H1 (cell line): ENCODE results near the gene ST8SIA3. TPM values are rescaled to one million over a fixed set of nuclear protein-coding genes. Genes with fewer than 3 reads are reported as not detected.

Experiments
- CTCF ChIA-PET: fragments of 300-600 bp; sonication (Branson Sonifier 250); formaldehyde crosslinking; loops from one replicate; lab custom pipeline; 2021; ENCODE audit not compliant: partially characterized antibody; lab: Charles Lee
- POLR2A ChIA-PET: fragments of 300-600 bp; sonication (Branson Sonifier 250); formaldehyde crosslinking; loops from one replicate; lab custom pipeline; 2021; ENCODE audit warnings: inconsistent platforms; ENCODE audit not compliant: partially characterized antibody; lab: Charles Lee
- DNase-seq, 2 experiments: peaks; one replicate each; pipeline versions ENCODE4 v3.0.0 to v3.0.0-alpha.2; 2010 to 2022; ENCODE audit warnings: low spot score in 2 of 2, low read depth in 1 of 2, mixed read lengths in 1 of 2
- FAIRE-seq: peaks from 2 replicates; lab custom pipeline; 2011; peaks lifted over from hg19 to GRCh38; lab: Jason Lieb, UNC
- H2AFZ ChIP-seq: 2 replicates; pipeline ENCODE4 v1.8.1; 2012; ENCODE audit warnings: low read length, inconsistent platforms
- H2AK5ac ChIP-seq: 2 replicates; pipeline ENCODE4 v1.6.1; 2013; ENCODE audit warnings: low read depth, low read length
- H2BK120ac ChIP-seq: replicated peaks from 2 replicates; pipeline ENCODE3; 2013; ENCODE audit warnings: low read depth, low read length, inconsistent platforms
- H2BK12ac ChIP-seq: 2 replicates; pipeline ENCODE4 v1.6.1; 2013; ENCODE audit warnings: low read depth, low read length
- H2BK15ac ChIP-seq: 2 replicates; pipeline ENCODE4 v1.6.1; 2013; ENCODE audit warnings: low read length
- H2BK20ac ChIP-seq: 2 replicates; pipeline ENCODE4 v1.6.1; 2013; ENCODE audit warnings: low read length
- H2BK5ac ChIP-seq: 2 replicates; pipeline ENCODE4 v1.6.1; 2013; ENCODE audit warnings: low read depth, low read length
- H3K14ac ChIP-seq: 2 replicates; pipeline ENCODE4 v1.6.1; 2013; ENCODE audit warnings: inconsistent platforms; ENCODE audit not compliant: insufficient read length
- H3K18ac ChIP-seq: 2 replicates; pipeline ENCODE4 v1.6.1; 2013; ENCODE audit warnings: low read length; ENCODE audit errors: extremely low read depth
- H3K23ac ChIP-seq: 2 replicates; pipeline ENCODE4 v1.6.1; 2013; ENCODE audit warnings: inconsistent platforms; ENCODE audit not compliant: insufficient read length
- H3K23me2 ChIP-seq: 2 replicates; pipeline ENCODE4 v1.6.1; 2013; ENCODE audit warnings: low read depth, low read length
- H3K27ac ChIP-seq: 2 replicates; pipeline ENCODE4 v1.6.1; 2011; ENCODE audit warnings: low read depth, low read length, inconsistent platforms
- H3K27me3 ChIP-seq, 4 experiments: replicated peaks in 1 of 4; 1 replicate in 1 of 4; 2 replicates in 3 of 4; pipeline versions ENCODE4 v1.6.1 to v1.8.1; 2011 to 2013; ENCODE audit warnings: low read length in 3 of 4, mild to moderate bottlenecking in 3 of 4, inconsistent platforms in 2 of 4, mixed read lengths in 2 of 4, moderate library complexity in 1 of 4; ENCODE audit not compliant: control insufficient read depth in 3 of 4, insufficient read depth in 3 of 4; ENCODE audit errors: extremely low read depth in 1 of 4
- H3K36me3 ChIP-seq, 4 experiments: 2 replicates each; pipeline versions ENCODE4 v1.6.1 to v1.8.1; 2011 to 2013; ENCODE audit warnings: mild to moderate bottlenecking in 4 of 4, low read length in 3 of 4, moderate library complexity in 2 of 4, control low read depth in 1 of 4, inconsistent platforms in 1 of 4; ENCODE audit not compliant: insufficient read depth in 4 of 4, control insufficient read depth in 2 of 4
- H3K4ac ChIP-seq: replicated peaks from 2 replicates; pipeline ENCODE3; 2013; ENCODE audit warnings: low read length, low read depth, mixed read lengths, inconsistent platforms; ENCODE audit not compliant: insufficient read length
- H3K4me1 ChIP-seq, 4 experiments: replicated peaks in 1 of 4; 1 replicate in 1 of 4; 2 replicates in 3 of 4; pipeline versions ENCODE4 v1.6.1 to v1.8.1; 2011 to 2013; ENCODE audit warnings: low read length in 3 of 4, inconsistent platforms in 2 of 4, mixed read lengths in 1 of 4; ENCODE audit not compliant: insufficient read depth in 4 of 4, control insufficient read depth in 3 of 4
- H3K4me2 ChIP-seq, 2 experiments: 2 replicates each; pipeline versions ENCODE4 v1.6.1 to v1.8.1; 2011 to 2013; ENCODE audit warnings: low read depth in 2 of 2, low read length in 2 of 2, control low read depth in 1 of 2, inconsistent platforms in 1 of 2, mild to moderate bottlenecking in 1 of 2; ENCODE audit not compliant: insufficient read depth in 1 of 2
- H3K4me3 ChIP-seq, 4 experiments: fragments of 200-600, 300-600 bp in 1 of 4; sonication (generic), shearing (Covaris generic), sonication (Bioruptor Twin) in 1 of 4; 2 replicates each; pipeline versions ENCODE4 v1.5.1 to v1.8.1; 2011 to 2016; ENCODE audit warnings: low read length in 4 of 4, low read depth in 3 of 4, control low read depth in 2 of 4, inconsistent platforms in 2 of 4, mild to moderate bottlenecking in 2 of 4, mixed read lengths in 1 of 4, moderate library complexity in 1 of 4; ENCODE audit not compliant: insufficient read depth in 2 of 4; ENCODE audit errors: extremely low read depth in 1 of 4
- H3K56ac ChIP-seq: replicated peaks from 2 replicates; pipeline ENCODE3; 2013; ENCODE audit warnings: low read depth, mild to moderate bottlenecking, mixed read lengths, low read length, inconsistent platforms; ENCODE audit not compliant: insufficient read length
- H3K79me1 ChIP-seq: 2 replicates; pipeline ENCODE4 v1.6.1; 2013; ENCODE audit warnings: low read depth, low read length, control low read depth
- H3K79me2 ChIP-seq, 2 experiments: 2 replicates each; pipeline versions ENCODE4 v1.6.1 to v1.8.1; 2012 to 2013; ENCODE audit warnings: low read length in 2 of 2, mild to moderate bottlenecking in 2 of 2, inconsistent platforms in 1 of 2; ENCODE audit not compliant: insufficient read depth in 2 of 2, control insufficient read depth in 1 of 2
- H3K9ac ChIP-seq, 4 experiments: replicated peaks in 1 of 4; 1 replicate in 1 of 4; 2 replicates in 3 of 4; pipeline versions ENCODE4 v1.6.1 to v1.8.1; 2011 to 2013; ENCODE audit warnings: low read depth in 3 of 4, low read length in 3 of 4, control low read depth in 2 of 4, mild to moderate bottlenecking in 2 of 4, moderate library complexity in 2 of 4, inconsistent platforms in 1 of 4; ENCODE audit errors: extremely low read depth in 1 of 4
- H3K9me3 ChIP-seq, 2 experiments: 2 replicates each; pipeline versions ENCODE4 v1.6.1 to v1.8.1; 2012 to 2013; ENCODE audit warnings: mild to moderate bottlenecking in 2 of 2, moderate library complexity in 2 of 2, control low read depth in 1 of 2, inconsistent platforms in 1 of 2, low read depth in 1 of 2, low read length in 1 of 2, mixed read lengths in 1 of 2; ENCODE audit not compliant: insufficient read depth in 2 of 2
- H4K20me1 ChIP-seq, 2 experiments: replicated peaks in 1 of 2; 2 replicates each; pipeline versions ENCODE3 to v1.8.1; 2011 to 2013; ENCODE audit warnings: inconsistent platforms in 2 of 2, low read length in 2 of 2, mild to moderate bottlenecking in 1 of 2; ENCODE audit not compliant: insufficient read depth in 2 of 2, control insufficient read depth in 1 of 2
- H4K5ac ChIP-seq: 2 replicates; pipeline ENCODE4 v1.6.1; 2013; ENCODE audit warnings: low read length, low read depth, mixed read lengths, inconsistent platforms; ENCODE audit not compliant: insufficient read length
- H4K8ac ChIP-seq: 2 replicates; pipeline ENCODE4 v1.8.0; 2013; ENCODE audit warnings: mild to moderate bottlenecking, moderate library complexity, low read length, inconsistent platforms; ENCODE audit not compliant: insufficient read depth; ENCODE audit errors: extremely low read depth
- H4K91ac ChIP-seq: replicated peaks from 2 replicates; pipeline ENCODE3; 2013; ENCODE audit warnings: low read length, mixed read lengths, inconsistent platforms; ENCODE audit not compliant: insufficient read length
- BCL11A ChIP-seq, 2 experiments: IDR thresholded peaks; one replicate each; pipeline ENCODE4 v1.6.1; 2011; ENCODE audit warnings: low read depth in 2 of 2, low read length in 2 of 2, mild to moderate bottlenecking in 2 of 2
- CREB1 ChIP-seq: IDR thresholded peaks from 2 replicates; pipeline ENCODE4 v1.6.1; 2012; ENCODE audit warnings: inconsistent platforms
- GTF2F1 ChIP-seq: IDR thresholded peaks from 2 replicates; pipeline ENCODE4 v1.6.1; 2012; ENCODE audit warnings: low read depth, low read length, improper control_type of control experiment, borderline replicate concordance
- MAX ChIP-seq: IDR thresholded peaks from 2 replicates; pipeline ENCODE4 v1.6.1; 2012; ENCODE audit warnings: inconsistent platforms
- PHF8 ChIP-seq: fragments of 200-600 bp; sonication (generic); conservative IDR thresholded peaks from 2 replicates; pipeline ENCODE4 v1.7.1; 2012; ENCODE audit warnings: low read depth, mild to moderate bottlenecking, inconsistent platforms, low read length, moderate library complexity
- RAD21 ChIP-seq, 2 experiments: IDR thresholded peaks in 1 of 2; conservative IDR thresholded peaks in 1 of 2; 2 replicates each; pipeline ENCODE4 v1.6.1; 2011; ENCODE audit warnings: low read depth in 2 of 2, low read length in 2 of 2, improper control_type of control experiment in 1 of 2, inconsistent platforms in 1 of 2, mild to moderate bottlenecking in 1 of 2, moderate library complexity in 1 of 2
- RFX5 ChIP-seq: IDR thresholded peaks from 2 replicates; pipeline ENCODE4 v1.6.1; 2011; ENCODE audit warnings: low read depth, low read length, improper control_type of control experiment, borderline replicate concordance
- RNF2 ChIP-seq: fragments of 200-900, 300-1000 bp; sonication (generic); IDR thresholded peaks from 2 replicates; pipeline ENCODE4 v1.7.1; 2016; ENCODE audit warnings: borderline replicate concordance, low read depth, mild to moderate bottlenecking, antibody characterized with exemption, low read length; ENCODE audit not compliant: poor library complexity, severe bottlenecking; ENCODE audit errors: missing control alignments
- SIN3A ChIP-seq, 2 experiments: IDR thresholded peaks in 1 of 2; conservative IDR thresholded peaks in 1 of 2; 2 replicates each; pipeline ENCODE4 v1.6.1; 2011 to 2012; ENCODE audit warnings: low read length in 2 of 2, improper control_type of control experiment in 1 of 2, low read depth in 1 of 2, mild to moderate bottlenecking in 1 of 2
- SIRT6 ChIP-seq: IDR thresholded peaks from one replicate; pipeline ENCODE4 v1.7.1; 2012; ENCODE audit warnings: low read length, inconsistent platforms
- SP4 ChIP-seq: IDR thresholded peaks from 2 replicates; pipeline ENCODE4 v1.6.1; 2012; ENCODE audit warnings: low read length, inconsistent platforms
- TAF1 ChIP-seq: IDR thresholded peaks from 2 replicates; pipeline ENCODE4 v1.6.1; 2011; ENCODE audit warnings: mild to moderate bottlenecking, low read depth, low read length
- TCF12 ChIP-seq: IDR thresholded peaks from 2 replicates; pipeline ENCODE4 v1.6.1; 2011; ENCODE audit warnings: low read depth, mild to moderate bottlenecking, low read length
- TEAD4 ChIP-seq: IDR thresholded peaks from 2 replicates; pipeline ENCODE4 v1.6.1; 2012; ENCODE audit warnings: low read depth, low read length, inconsistent platforms, mixed read lengths
- YY1 ChIP-seq: IDR thresholded peaks from 2 replicates; pipeline ENCODE4 v1.6.1; 2011; ENCODE audit warnings: low read depth, mild to moderate bottlenecking, low read length
- WGBS, 2 experiments: shearing (Covaris generic) in 1 of 2; methylation state at CpG; one replicate each; pipeline versions ENCODE4 v1.1.6 to v1.1.7; 2013 to 2015; ENCODE audit warnings: low lambda C conversion rate in 2 of 2, mixed read lengths in 2 of 2, inconsistent platforms in 1 of 2, low coverage in 1 of 2, missing lambda C conversion rate in 1 of 2; ENCODE audit not compliant: insufficient replicate concordance in 2 of 2, insufficient coverage in 1 of 2, insufficient read length in 1 of 2; ENCODE audit errors: extremely low coverage in 1 of 2, missing lambda C conversion rate in 1 of 2; 5-methylcytosine and 5-hydroxymethylcytosine counted together
- polyA plus RNA-seq, 7 experiments: library from polyadenylated mRNA; depleted of rRNA in 3 of 7; stranded (reverse) in 5 of 7; unstranded in 2 of 7; fragments of >200 nt in 5 of 7; fragments of 200-250 nt in 2 of 7; gene quantifications; 1 replicate in 5 of 7; 2 replicates in 1 of 7; 4 replicates in 1 of 7; pipeline versions ENCODE4 v1.2.1 to v1.2.3, GENCODE V29; 2011 to 2013; ENCODE audit warnings: missing spikeins in 2 of 7, mixed read lengths in 2 of 7
- total RNA-seq: library from RNA; stranded (reverse); fragmentation: NEBNext Ultra II Directional; extraction: Animal tissue kit (Norgen Biotek cat#: 25700); gene quantifications from 2 replicates; pipeline ENCODE4 v1.2.1, GENCODE V29; 2021

ST8SIA3 gene
- total and polyA plus RNA-seq, 2 of the 8 experiments (the other 6 are each of a cell fraction or from before 2014, with no cell fraction given): 1.2 to 3.7 TPM

- no peak overlapping the region for H4K5ac ChIP-seq
- H4K8ac ChIP-seq: no peak overlapping the region
- H4K20me1 ChIP-seq: no peaks in the 10 kb centered on the region
- H3K27ac ChIP-seq: no peak overlapping the region
- H3K4me1 ChIP-seq: no peaks in the 10 kb centered on the region
- ChIA-PET CTCF (no interaction called here), POLR2A (no interaction called here)
- no peaks in the 10 kb centered on the region for H3K27me3 ChIP-seq
- FAIRE-seq (no peak), DNase-seq (no peak)
- H3K9ac ChIP-seq: no peak overlapping the region
- H3K14ac ChIP-seq: no peak overlapping the region
- H2BK5ac ChIP-seq: no peak overlapping the region
- H3K23me2 ChIP-seq: no peaks in the 10 kb centered on the region
- no peaks in the 10 kb centered on the region for H3K79me1 ChIP-seq
- no peak overlapping the region for H3K4me2 ChIP-seq
- H3K56ac ChIP-seq: no peak overlapping the region
- H3K23ac ChIP-seq: no peak overlapping the region
- no peaks in the 10 kb centered on the region for H3K79me2 ChIP-seq
- H3K4ac ChIP-seq: no peak overlapping the region
- no peak overlapping the region for H2BK120ac ChIP-seq
- no peaks in the 10 kb centered on the region for H3K36me3 ChIP-seq
- no peak overlapping the region for H2BK12ac ChIP-seq
- no peak overlapping the region for H2BK20ac ChIP-seq
- H3K9me3 ChIP-seq: no peaks in the 10 kb centered on the region
- WGBS, 2 experiments: 63% methylated on average over 3 of the region's 3 CpGs; no CpG with 5 or more reads in 1 of the 2 experiments
- H3K4me3 ChIP-seq: no peak overlapping the region
- H2AFZ ChIP-seq: no peak overlapping the region
- H2BK15ac ChIP-seq: no peak overlapping the region
- no peak overlapping the region for H4K91ac ChIP-seq
- no peak overlapping the region for H2AK5ac ChIP-seq
- no peak overlapping the region for H3K18ac ChIP-seq
- no peak for TF ChIP-seq YY1
- TF ChIP-seq GTF2F1: no peak
- TF ChIP-seq TAF1: no peak
- TF ChIP-seq CREB1: no peak
- TF ChIP-seq SP4: no peak
- TF ChIP-seq MAX: no peak
- TF ChIP-seq PHF8: no peak
- TF ChIP-seq TEAD4: no peak
- TF ChIP-seq RNF2: no peak
- no peak for TF ChIP-seq SIN3A (conservative IDR thresholded peaks at IDR 0.05 in 1 of 2, IDR thresholded peaks at IDR 0.05 in 1 of 2; ENCODE audit: low read depth in 1 of 2, low read length in 2 of 2)
- TF ChIP-seq BCL11A (IDR thresholded peaks at IDR 0.05; ENCODE audit: low read depth in 2 of 2, low read length in 2 of 2): no peak
- no peak for TF ChIP-seq RAD21 (IDR thresholded peaks at IDR 0.05 in 1 of 2, conservative IDR thresholded peaks at IDR 0.05 in 1 of 2; ENCODE audit: low read depth in 2 of 2, low read length in 2 of 2)
- no peak for TF ChIP-seq RFX5
- TF ChIP-seq TCF12: no peak
- no peak for TF ChIP-seq SIRT6
Measured at GRCh38 chr18:57410749-57411148, 58.4 kb downstream of the ST8SIA3 start.
